HG03066 (cell line): ENCODE results near the gene TH.

Source experiments
- ATAC-seq: cut with Tn5 transposase; IDR thresholded peaks from one replicate; pipeline ENCODE4 v1.9.1; 2021; ENCODE audit warnings: low read depth; ENCODE audit not compliant: unreplicated experiment

Gene TH

GRCh38 chr11:2171591-2172003 is at the start of gene TH:
TSS of gene TH (minus strand) at chr11:2171815. CDS start at chr11:2171786, 29 bp downstream.
- ATAC-seq = no peak

DNA sequence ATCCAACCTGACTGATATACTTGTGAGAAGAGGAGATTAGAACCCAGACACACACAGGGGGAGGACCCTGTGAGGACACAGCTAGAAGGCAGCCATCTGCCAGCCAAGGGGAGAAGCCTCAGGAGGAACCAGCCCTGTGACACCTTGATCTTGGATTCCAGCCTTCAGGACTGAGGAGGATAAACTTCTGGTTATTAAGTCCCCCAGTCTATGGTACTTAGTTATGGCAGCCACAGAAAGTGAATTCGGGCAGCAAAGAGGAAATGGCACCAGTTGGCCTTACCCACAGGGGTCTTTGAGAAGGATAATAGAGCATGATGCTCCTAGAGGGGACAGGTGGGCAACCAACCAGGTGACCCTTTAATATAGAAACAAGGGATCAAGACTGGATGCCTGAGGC is 49.4 kb upstream of the TH start:
- no peak for ATAC-seq

- ATAC-seq = no peak
Observed at GRCh38 chr11:2220173-2220771, 48.7 kb upstream of the TH start.

GRCh38 chr11:2219318-2220017 is 47.9 kb upstream of the TH start:
- ATAC-seq = no peak

DNA sequence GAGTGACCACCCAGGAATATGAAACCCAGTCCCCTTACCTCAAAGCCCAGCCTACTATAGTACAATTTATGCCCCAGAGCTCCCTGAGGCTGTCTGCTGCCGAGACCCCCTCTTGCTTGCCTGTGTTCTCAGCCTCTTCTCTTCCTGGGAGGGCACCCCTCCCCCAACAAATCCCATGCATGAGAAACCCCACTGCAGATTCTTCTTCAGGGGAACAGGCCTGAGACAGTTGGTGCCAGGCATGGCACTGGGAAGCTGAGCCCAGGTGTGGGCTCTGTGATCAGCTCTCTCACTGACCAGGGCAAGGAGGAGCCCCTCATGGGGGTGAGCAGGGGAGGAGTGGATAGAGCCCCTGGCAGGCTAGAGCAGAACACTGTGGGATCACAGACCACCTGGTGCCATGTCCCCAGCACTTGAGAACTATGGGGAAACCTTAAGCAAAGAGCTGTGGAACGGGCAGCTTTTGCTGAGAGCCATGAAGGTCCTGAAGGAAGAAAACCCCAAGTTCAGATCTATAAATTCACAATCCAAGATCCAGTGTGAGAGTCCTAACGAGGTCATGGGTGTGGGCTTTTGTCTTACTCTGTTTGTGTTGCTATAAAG is 46.5 kb upstream of the TH start:
- ATAC-seq = no peak

GRCh38 chr11:2217211-2218030 is 45.8 kb upstream of the TH start:
- ATAC-seq = no peak

- no peak for ATAC-seq
Observed at GRCh38 chr11:2216400-2217064, 44.9 kb upstream of the TH start.

DNA sequence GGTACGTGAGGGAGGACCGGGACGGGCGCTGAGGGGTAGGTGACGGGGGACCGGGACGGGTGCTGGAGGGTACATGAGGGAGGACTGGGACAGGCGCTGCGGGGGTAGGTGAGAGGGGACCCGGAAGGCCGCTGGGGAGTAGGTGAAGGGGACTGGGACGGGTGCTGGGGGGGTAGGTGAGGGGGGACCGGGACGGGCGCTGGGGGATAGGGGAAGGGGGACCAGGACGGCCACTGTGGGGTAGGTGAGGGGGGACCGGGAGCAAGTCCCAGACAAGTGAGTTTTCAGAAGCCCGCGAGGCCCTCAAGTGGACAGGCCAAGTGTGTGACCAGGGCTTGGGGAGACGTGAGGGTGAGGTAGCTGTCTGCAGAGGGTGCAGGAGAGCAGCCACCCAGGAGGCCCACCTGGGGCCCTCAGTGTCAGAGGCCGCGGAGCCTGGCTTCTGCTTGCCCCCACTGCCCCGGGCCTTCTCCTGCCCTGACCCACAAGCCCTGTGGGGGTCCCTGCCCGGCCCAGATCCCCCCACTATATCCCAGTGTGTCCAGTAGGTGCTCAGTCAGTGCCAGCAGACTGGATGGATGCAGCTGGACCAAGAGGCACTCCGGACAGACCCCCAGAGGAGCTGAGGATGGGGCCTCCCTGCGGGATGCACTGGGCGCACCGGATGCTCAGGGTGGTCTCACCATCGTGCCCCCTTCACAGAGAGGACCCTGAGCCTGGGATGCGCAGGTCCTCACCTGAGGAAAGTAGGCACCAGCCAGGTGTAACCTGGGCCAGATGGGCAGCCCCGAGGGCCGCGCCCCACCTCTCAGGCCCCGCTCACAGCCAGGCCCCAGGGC is 44.2 kb upstream of the TH start:
- ATAC-seq = no peak

DNA sequence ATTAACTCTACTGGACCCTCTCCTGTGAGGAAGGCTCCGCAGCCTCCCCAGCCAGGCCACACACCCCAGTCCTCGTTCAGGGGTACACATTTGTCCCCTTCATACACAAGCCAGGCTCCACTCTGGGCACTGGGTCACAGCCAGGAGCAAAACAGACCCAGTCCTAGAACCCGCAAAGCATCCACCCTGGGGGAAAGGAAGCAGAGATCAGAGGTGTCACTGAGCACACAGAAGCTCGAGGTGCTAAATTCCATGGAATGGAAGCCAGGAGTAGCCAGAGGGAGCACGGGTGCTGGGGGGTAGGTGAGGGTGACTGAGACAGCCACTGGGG is 43.6 kb upstream of the TH start:
- no peak for ATAC-seq

GRCh38 chr11:2214527-2215229 is 43.1 kb upstream of the TH start:
- ATAC-seq = no peak

DNA sequence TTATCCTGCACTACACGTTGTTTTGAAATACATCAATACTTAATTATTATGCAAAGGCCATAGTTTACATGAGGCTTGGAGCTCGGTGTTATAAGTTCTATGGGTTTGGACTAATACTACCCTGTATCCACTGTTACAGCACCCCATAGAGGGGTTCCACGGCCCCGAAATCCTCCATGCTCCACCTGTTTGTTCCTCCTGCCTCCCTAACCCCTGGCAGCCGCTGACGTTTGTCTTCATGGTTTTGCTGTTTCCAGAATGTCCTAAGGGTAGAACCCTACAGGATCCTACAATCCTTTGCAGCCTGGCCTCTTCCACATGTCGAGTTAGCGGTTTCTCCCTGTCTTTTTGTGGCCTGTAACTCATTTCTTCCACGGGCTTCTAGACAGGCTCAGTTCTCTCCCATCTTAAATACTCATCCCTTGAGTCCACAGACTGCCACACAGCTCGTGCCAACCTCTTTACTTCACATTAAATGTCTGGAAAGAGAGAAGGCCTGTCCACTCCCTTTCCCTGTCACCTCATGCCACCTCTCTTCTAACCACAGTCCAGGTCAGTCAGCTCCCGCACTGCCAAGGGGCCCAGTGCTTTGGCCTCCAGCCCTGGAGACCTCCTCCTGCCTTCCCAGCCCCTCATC is 42.4 kb upstream of the TH start:
- ATAC-seq = no peak

DNA sequence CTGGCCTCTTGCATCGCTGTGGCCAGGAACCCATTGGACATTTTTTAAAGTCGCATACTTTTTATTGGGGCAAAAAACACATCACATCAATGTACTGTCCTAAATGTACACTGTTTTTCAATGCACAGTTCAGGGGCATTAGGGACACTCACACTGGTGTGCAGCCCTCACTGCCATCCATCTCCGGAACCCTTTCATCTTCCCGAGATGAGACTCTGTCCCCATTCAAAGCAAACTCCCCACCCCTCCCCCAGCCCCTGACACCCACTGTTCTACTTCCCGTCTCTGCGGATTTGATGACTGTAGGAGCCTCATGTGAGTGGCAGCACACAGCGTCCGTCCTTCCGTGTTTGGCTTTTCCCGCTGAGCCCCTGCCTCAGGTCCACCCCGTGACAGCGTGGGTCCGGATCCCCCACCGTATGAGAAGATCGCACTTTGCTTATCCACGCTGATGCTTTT is 41.8 kb upstream of the TH start:
- ATAC-seq = no peak

GRCh38 chr11:2212411-2213251 is 41.0 kb upstream of the TH start:
- ATAC-seq = no peak

DNA sequence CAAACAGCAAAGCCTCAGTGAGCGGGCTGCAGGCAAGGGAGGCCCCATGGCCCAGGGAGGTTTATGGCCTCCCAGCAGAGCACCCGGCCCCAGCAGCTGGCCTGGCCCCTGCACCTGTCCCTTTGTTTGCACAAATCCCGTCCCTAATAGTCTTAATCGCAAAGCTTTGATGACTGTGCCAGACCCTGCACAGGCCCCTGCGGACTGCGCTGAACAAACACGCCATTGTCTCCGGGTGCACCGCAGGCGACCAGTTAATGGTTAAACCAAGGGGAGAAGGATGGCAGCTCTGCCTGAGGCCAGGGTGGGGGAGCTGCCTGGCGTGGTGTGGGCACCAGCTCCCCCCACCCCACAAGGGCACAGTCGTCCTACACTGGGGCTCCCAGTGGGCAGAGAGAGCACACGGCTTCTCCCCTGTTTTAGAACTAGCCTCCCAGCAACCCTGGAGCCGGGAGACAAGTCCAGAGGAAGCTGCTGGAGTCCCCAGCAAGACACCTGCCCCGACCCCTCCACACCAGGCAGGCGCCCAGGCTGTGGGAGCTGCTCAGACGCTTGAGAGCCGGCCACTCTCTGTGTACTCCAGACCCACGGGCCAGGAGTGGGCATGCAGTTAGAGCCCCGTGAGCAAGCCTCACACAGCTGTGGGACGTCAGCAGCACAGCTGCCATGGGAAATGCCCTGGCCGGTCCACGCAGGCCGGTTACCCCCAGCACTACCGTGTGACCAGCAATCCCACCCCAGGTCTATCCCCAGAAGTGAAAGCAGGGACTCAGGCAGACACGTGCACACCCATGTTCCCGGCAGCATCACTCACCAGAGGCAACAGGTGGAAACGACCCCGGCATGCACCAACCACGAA is 39.7 kb upstream of the TH start:
- ATAC-seq = no peak

DNA sequence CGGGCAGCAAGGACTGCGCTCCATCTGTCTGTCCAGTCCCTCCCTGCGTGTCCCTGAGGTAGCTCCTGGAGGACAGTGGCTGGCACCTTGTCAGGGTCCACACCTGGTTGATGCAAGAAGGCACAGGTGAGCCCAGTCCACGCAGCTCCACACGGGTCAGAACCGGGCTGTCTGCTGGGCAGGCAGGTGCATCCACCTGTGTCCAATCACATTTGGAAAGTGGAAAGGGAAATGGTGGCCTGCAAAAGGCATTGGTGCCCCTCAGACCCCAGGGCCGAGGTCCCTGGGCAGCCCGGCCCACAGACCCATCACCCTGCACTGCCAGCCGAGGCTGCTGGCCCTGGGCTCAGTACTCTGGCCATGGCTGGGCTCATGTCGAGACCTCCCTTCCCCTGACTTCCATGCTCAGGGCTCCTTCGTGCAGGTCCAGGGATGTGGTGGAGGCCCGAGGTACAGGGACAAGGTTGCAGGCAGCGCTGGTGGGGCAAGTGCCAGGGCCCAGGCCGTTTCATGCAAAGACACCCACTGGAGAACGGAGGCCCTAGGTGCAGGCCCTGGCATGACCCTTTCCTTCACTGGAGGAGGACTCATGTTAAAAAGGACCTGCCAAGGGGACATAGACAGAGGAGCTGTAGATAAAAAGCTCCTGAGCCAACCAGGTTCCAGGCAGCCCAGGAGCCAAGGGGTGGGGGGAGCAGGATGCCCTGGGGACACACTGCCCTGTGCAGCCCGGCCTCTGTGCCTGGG is 38.9 kb upstream of the TH start:
- no peak for ATAC-seq

GRCh38 chr11:2209900-2210321 is 38.3 kb upstream of the TH start:
- no peak for ATAC-seq
